Renal cortical epithelial cell (primary cell): Measurements from ENCODE around the gene CDC42EP4. TPM values are rescaled to one million over a fixed set of nuclear protein-coding genes. Genes with fewer than 3 reads are reported as not detected.

Source experiments
- DNase-seq: peaks from one replicate; pipeline ENCODE4 v3.0.0-alpha.2; 2011; ENCODE audit warnings: low read depth
- total RNA-seq: library from RNA; depleted of rRNA; stranded (reverse); fragments of >200 nt; gene quantifications from 2 replicates; pipeline ENCODE4 v1.2.3, GENCODE V29; 2014

The CDC42EP4 gene
- total RNA-seq, 1 donor from 2014 or later = 70.2 TPM

DNA sequence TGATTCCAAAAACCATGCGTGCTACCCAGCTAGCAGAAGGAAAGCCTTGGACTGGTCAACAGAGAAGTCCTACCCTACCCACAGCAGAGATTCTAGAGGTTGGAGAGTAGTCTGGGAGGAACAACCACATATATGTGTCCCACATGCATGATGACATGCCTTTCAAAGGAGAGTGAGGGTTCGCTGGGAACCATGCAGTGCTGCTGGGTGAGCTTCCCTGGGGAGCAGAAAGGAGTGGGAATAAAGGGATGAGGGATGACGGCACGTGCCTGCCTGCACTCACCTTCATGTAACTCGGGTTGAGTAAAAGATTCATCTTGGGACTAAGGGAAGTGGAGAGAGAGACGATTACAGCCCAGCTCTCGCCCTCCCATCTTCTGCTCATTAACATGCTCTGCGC is 59.9 kb downstream of the CDC42EP4 start:
- no peak for DNase-seq

DNA sequence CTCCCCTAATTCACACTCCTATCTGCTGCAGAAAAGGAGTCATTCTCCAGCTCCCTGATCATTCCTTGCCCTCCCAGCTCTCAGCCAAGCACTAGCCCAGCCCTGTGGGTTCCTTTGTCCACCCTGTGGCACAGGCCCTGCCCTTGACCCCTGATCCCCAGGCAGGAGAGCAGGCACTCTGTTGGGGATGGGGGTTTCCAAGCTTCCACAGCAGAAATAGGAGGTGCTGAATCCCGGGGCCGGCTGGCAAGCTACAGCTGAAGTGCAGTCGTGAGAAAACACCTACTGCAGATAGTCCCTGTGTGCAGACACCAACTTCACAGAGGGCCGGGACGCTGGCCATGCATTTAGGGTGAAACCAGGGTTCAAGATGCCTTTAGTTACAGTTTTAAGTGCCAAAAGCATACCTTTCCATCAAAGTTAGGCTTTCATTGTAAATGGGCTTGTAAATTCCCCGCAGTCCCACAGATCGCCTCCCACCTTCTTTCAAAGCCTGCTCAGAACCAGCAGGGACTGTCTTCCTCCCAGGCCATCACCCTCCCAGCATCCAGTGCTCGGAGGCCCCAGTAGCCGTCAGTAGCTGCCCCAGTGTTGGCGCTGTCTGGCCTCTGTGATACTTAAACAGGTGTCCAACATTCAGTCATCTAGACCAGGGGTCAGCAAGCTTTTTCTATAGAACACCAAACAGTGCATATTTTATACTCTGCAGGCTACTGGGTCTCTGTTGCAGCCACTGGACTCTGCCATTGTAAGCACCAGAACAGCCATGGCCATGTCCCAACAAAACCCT is 60.8 kb downstream of the CDC42EP4 start:
- no peak for DNase-seq

DNA sequence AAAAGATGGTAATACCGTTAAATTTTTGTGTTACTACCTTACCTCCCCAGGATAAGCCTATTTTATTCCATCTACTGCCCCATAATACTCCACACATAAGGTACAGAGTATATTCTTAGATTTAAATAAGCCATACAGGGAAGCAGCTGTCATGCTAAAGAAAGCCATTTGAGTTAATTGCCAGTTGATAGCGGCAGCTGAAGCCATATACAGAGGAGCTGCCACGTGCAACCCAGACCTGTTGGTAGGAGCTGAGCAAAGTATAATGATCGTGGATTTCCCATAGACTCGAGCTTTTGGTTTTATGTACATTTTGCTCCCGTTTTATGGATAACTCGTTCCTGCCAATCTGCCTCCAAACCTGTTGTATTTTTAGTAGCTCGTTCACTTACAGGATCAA is 62.1 kb downstream of the CDC42EP4 start:
- DNase-seq = no peak

DNA sequence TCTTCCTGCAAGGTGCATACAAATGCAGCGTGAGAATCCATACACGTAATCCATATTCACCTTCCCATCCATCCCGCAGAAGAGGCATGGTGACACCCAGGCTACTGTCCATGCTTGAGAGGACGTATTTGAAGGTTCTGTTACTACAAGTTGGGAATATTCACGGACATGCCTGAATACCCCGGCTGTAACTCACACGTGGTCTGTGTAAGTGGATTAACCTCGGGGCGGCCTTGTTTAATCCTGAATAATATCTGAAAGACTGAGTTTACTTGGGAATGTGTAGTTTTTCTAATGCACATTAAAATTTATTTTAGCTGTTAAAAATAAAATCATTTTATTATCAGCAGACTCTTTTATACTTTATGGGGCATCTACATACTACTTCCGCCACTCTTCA is 63.3 kb downstream of the CDC42EP4 start:
- DNase-seq = no peak

DNA sequence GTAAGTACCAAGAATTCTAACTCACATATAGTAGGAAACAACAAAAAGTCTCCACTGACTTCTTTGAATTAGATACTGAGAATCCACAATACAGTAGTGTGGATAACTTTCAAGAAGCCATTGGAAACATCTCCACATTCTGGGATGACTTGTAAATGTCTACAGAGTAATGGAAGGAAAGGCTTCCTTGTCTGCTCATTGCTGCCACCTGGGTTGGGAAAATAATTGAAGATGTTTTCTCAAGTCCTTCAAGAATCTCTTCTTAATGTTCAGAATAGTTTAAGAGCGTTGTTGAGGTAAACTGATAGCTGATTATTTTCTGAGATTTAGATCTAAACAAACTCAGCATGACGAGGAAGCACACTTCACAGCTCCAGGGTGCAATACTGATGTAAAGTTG is 64.1 kb downstream of the CDC42EP4 start:
- DNase-seq = no peak

DNA sequence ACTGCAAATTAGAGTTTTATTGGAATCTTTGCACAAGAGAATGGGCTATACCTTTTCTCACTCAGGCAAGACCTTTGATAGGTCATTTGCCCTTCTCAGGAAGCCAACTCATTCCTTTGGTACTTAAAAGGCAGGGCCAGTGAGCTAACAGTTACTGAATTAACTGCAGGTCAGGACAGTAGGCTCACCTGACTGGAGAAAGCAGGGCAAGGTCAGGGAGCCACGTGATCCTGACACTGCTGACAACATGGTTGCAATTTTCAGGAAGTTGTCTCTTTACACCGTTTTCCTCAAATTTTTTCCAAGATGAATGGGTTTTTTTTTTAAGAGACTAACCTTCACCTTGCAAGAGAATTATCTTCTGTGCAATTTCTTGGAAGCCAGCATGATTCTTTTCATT is 71.2 kb downstream of the CDC42EP4 start:
- no peak for DNase-seq

DNA sequence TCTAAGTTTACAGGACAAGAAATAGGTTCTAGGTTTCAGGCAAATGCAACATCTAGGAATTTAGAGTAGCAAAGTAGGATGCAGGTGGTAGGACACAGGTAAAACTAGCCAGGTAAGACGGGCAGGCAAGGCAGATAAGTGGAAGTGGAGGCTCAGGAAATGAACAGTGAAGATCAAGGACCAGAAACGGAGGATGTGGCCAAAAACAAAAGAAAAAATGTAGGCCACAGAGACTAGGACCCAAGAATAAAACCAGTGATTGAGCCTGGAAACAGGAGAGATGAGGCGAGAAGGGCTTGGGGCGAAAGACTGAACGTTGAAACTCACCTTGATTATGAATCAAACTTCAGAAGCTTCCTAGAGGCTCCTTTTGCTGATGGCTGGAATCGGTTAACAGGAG is 74.1 kb downstream of the CDC42EP4 start:
- no peak for DNase-seq

DNA sequence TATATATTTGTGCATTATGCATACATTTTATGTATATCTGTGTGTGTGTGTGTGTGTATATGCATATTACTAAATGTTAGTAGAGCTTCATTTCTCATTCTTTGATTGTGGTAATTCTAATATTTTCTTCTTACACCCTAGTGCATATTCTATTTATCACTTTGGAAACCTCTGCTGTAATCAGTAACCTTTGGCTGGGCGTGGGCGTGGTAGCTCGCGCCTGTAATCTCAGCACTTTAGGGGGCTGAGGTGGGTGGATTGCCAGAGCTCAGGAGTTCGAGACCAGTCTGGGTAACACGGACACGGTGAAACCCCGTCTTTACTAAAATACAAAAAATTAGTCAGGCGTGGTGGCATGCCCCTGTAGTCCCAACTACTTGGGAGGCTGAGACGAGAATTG is 77.1 kb downstream of the CDC42EP4 start:
- DNase-seq = no peak

Other genes with a start within 250 kb of the CDC42EP4 start
- 24.2 and 29.3 TPM in 2 replicates for gene SLC39A11, start 219.3 kb downstream of the CDC42EP4 start, total RNA-seq
- gene SSTR2, start 147.0 kb downstream of the CDC42EP4 start, total RNA-seq = 0.25 TPM in 1 of 2 replicates, not detected in the other
- gene COG1, start 118.9 kb downstream of the CDC42EP4 start, total RNA-seq = 12.0 and 25.2 TPM in 2 replicates
- not detected in 2 replicates for gene CPSF4L, start 50.1 kb downstream of the CDC42EP4 start, total RNA-seq